Endothelial cell of umbilical vein (primary cell): Measurements from ENCODE around the gene ARF5. TPM values are rescaled to one million over a fixed set of nuclear protein-coding genes. Genes with fewer than 3 reads are reported as not detected.

Experiments used
- BruUV-seq: library from RNA; stranded (reverse); fragments of 400-500 nt; replicated peaks from 2 replicates; lab custom pipeline; 2021; lab: Mats Ljungman, UMichigan
- CTCF ChIA-PET: fragments of 300-600, 350-600 bp; sonication (Branson Sonifier 250); formaldehyde crosslinking; loops from one replicate; lab custom pipeline; 2021; ENCODE audit warnings: antibody characterized with exemption, inconsistent platforms; lab: Charles Lee
- POLR2A ChIA-PET: fragments of 300-600, 350-600 bp; sonication (Branson Sonifier 250); formaldehyde crosslinking; loops from one replicate; lab custom pipeline; 2021; ENCODE audit warnings: antibody characterized with exemption, inconsistent platforms; lab: Charles Lee
- DNase-seq: peaks from one replicate; pipeline ENCODE4 v3.0.0-alpha.2; 2011; ENCODE audit warnings: low read depth, low spot score
- FAIRE-seq: peaks from 2 replicates; lab custom pipeline; 2011; peaks lifted over from hg19 to GRCh38; lab: Jason Lieb, UNC
- H2AFZ ChIP-seq: 2 replicates; pipeline ENCODE4 v1.6.0; 2012; ENCODE audit warnings: low read depth, low read length, control low read depth, inconsistent platforms
- H3K27ac ChIP-seq: 2 replicates; pipeline ENCODE4 v1.5.1; 2011; ENCODE audit warnings: low read depth, mild to moderate bottlenecking, control low read depth, low read length, moderate library complexity; ENCODE audit not compliant: insufficient read depth
- H3K27me3 ChIP-seq, 2 experiments: 2 replicates each; pipeline versions ENCODE4 v1.6.0 to v1.6.1; 2011; ENCODE audit warnings: low read length in 2 of 2, mixed read lengths in 1 of 2; ENCODE audit not compliant: control insufficient read depth in 2 of 2, insufficient read depth in 2 of 2
- H3K36me3 ChIP-seq, 2 experiments: 2 replicates in 1 of 2; 3 replicates in 1 of 2; pipeline ENCODE4 v1.5.1; 2011; ENCODE audit warnings: low read length in 2 of 2, mild to moderate bottlenecking in 1 of 2, moderate library complexity in 1 of 2; ENCODE audit not compliant: control insufficient read depth in 2 of 2, insufficient read depth in 2 of 2; ENCODE audit errors: extremely low read depth in 1 of 2
- H3K4me1 ChIP-seq: 3 replicates; pipeline ENCODE4 v1.5.1; 2011; ENCODE audit warnings: mild to moderate bottlenecking, low read length; ENCODE audit not compliant: control insufficient read depth, insufficient read depth; ENCODE audit errors: extremely low read depth
- H3K4me2 ChIP-seq: 2 replicates; pipeline ENCODE4 v1.6.1; 2011; ENCODE audit warnings: low read length, control low read depth, mixed read lengths; ENCODE audit not compliant: insufficient read depth
- H3K4me3 ChIP-seq, 3 experiments: fragments of 200-600 bp in 1 of 3; sonication (generic), shearing (Covaris generic) in 1 of 3; replicated peaks in 1 of 3; 2 replicates each; pipeline ENCODE4 v1.5.1; 2011 to 2016; ENCODE audit warnings: control low read depth in 3 of 3, low read length in 3 of 3, mild to moderate bottlenecking in 2 of 3, inconsistent platforms in 1 of 3, low read depth in 1 of 3, moderate library complexity in 1 of 3; ENCODE audit not compliant: insufficient read depth in 1 of 3
- H3K79me2 ChIP-seq: 2 replicates; pipeline ENCODE4 v1.6.0; 2012; ENCODE audit warnings: low read length, inconsistent platforms; ENCODE audit not compliant: control insufficient read depth, insufficient read depth
- H3K9ac ChIP-seq: replicated peaks from 2 replicates; pipeline ENCODE3; 2011; ENCODE audit warnings: low read length, control low read depth; ENCODE audit not compliant: insufficient read depth; ENCODE audit errors: extremely low read depth
- H3K9me1 ChIP-seq: replicated peaks from 3 replicates; pipeline ENCODE4 v1.6.0; 2011; ENCODE audit warnings: mild to moderate bottlenecking, low read length; ENCODE audit not compliant: control insufficient read depth, insufficient read depth; ENCODE audit errors: extremely low read depth
- H3K9me3 ChIP-seq: replicated peaks from 2 replicates; pipeline ENCODE4 v1.5.1; 2012; ENCODE audit warnings: low read length, inconsistent platforms; ENCODE audit not compliant: control insufficient read depth, insufficient read depth
- H4K20me1 ChIP-seq: replicated peaks from 2 replicates; pipeline ENCODE3; 2011; ENCODE audit warnings: mild to moderate bottlenecking, low read length; ENCODE audit not compliant: control insufficient read depth, insufficient read depth; ENCODE audit errors: extremely low read depth
- CTCF ChIP-seq, 2 donors: IDR thresholded peaks; 1 replicate in 1 of 2; 2 replicates in 1 of 2; pipeline ENCODE4 v1.5.1; 2011; ENCODE audit warnings: low read length in 2 of 2, mild to moderate bottlenecking in 2 of 2, moderate library complexity in 2 of 2, control low read depth in 1 of 2, inconsistent platforms in 1 of 2, low read depth in 1 of 2; ENCODE audit not compliant: insufficient read depth in 1 of 2; ENCODE audit errors: extremely low read depth in 1 of 2
- EZH2 ChIP-seq: IDR thresholded peaks from 2 replicates; pipeline ENCODE4 v1.6.1; 2012; ENCODE audit warnings: borderline replicate concordance, low read depth, mild to moderate bottlenecking, moderate library complexity, low read length, inconsistent platforms; ENCODE audit not compliant: severe bottlenecking
- FOS ChIP-seq: IDR thresholded peaks from 2 replicates; pipeline ENCODE4 v1.6.1; 2011; ENCODE audit warnings: mild to moderate bottlenecking, low read length, moderate library complexity, borderline replicate concordance; ENCODE audit not compliant: insufficient read depth
- GATA2 ChIP-seq: IDR thresholded peaks from 2 replicates; pipeline ENCODE4 v1.7.0; 2011; ENCODE audit warnings: low read depth, mild to moderate bottlenecking, moderate library complexity, mixed read lengths, low read length; ENCODE audit not compliant: insufficient read length, insufficient read depth
- JUN ChIP-seq: IDR thresholded peaks from 2 replicates; pipeline ENCODE4 v1.6.1; 2011; ENCODE audit warnings: borderline replicate concordance, low read depth; ENCODE audit not compliant: insufficient read length, insufficient read depth
- MYC ChIP-seq: IDR thresholded peaks from one replicate; pipeline ENCODE4 v1.6.1; 2011; ENCODE audit warnings: mild to moderate bottlenecking, low read depth, low read length
- POLR2A ChIP-seq: IDR thresholded peaks from 2 replicates; pipeline ENCODE4 v1.6.1; 2012; ENCODE audit warnings: low read depth, mild to moderate bottlenecking, control low read depth, low read length
- POLR2AphosphoS5 ChIP-seq: IDR thresholded peaks from 2 replicates; pipeline ENCODE4 v1.6.1; 2012; ENCODE audit warnings: low read depth, mild to moderate bottlenecking, control low read depth, low read length, moderate library complexity; ENCODE audit not compliant: insufficient read depth
- dilution Hi-C: fragments of 300-500 bp; cut with MboI; formaldehyde crosslinking; loops from one replicate; pipeline ENCODE4 v1.15.0; 2019; ENCODE audit warnings: low sequenced_read_pairs; ENCODE audit not compliant: extremely low pct_ligation_motif_present
- intact Hi-C: fragments of 100-400 bp; cut with micrococcal nuclease; formaldehyde crosslinking; loops from one replicate; pipeline ENCODE4 v1.10.0; 2022
- polyA plus RNA-seq, 4 experiments: library from polyadenylated mRNA; depleted of rRNA in 3 of 4; stranded (reverse) in 3 of 4; unstranded in 1 of 4; fragments of >200 nt; gene quantifications; 2 replicates each; pipeline versions ENCODE4 v1.2.1 to v1.2.3, GENCODE V29; 2011 to 2012; ENCODE audit warnings: missing spikeins in 1 of 4
- total RNA-seq: library from RNA; stranded (reverse); gene quantifications from 2 replicates; pipeline ENCODE4 v1.2.3, GENCODE V29; 2021
- TF ChIP-seq, protein P1 (sequence below): IDR thresholded peaks from 2 replicates; pipeline ENCODE4 v1.6.1; 2011; ENCODE audit not compliant: insufficient read depth, insufficient read length

Gene ARF5
- total and polyA plus RNA-seq, 2 donors (not counting 3 experiments of a cell fraction or from before 2014, with no cell fraction given), result 122 to 428 TPM

GRCh38 chr7:127557803-127558202 is 30.4 kb upstream of the ARF5 start:
- Histone ChIP-seq H2AFZ (no peak overlapping the region), H3K79me2 (no peaks in the 10 kb centered on the region), H3K27ac (no peak overlapping the region), H3K9me3 (no peaks in the 10 kb centered on the region), H3K4me1 (no peaks in the 10 kb centered on the region), H3K27me3 (peaks cover 0 to 1% of the 10 kb centered on the region in 2 experiments), H3K4me3 (no peak overlapping the region), H3K9ac (no peak overlapping the region), H3K36me3 (no peaks in the 10 kb centered on the region), H3K9me1 (no peaks in the 10 kb centered on the region), H3K4me2 (no peak overlapping the region), H4K20me1 (no peaks in the 10 kb centered on the region)
- TF ChIP-seq, protein P1, sequence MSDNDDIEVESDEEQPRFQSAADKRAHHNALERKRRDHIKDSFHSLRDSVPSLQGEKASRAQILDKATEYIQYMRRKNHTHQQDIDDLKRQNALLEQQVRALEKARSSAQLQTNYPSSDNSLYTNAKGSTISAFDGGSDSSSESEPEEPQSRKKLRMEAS, result no peak
- TF ChIP-seq POLR2AphosphoS5, result no peak
- TF ChIP-seq JUN, result no peak
- TF ChIP-seq GATA2, result no peak
- TF ChIP-seq POLR2A, result no peak
- no peak for TF ChIP-seq CTCF (IDR thresholded peaks at IDR 0.05; ENCODE audit: extremely low read depth in 1 of 2, insufficient read depth in 1 of 2, low read depth in 1 of 2, low read length in 2 of 2)
- TF ChIP-seq MYC, result no peak
- no peak for TF ChIP-seq FOS
- no peak for TF ChIP-seq EZH2
- ChIA-PET CTCF (interaction anchor here (1.0 kb wide), 1 partner anchor 652 kb away, joined by 7 read pairs; no protein-coding TSS in a partner anchor), POLR2A (no interaction called here)
- dilution Hi-C loops, result no loop called here
- no peak for FAIRE-seq
- intact Hi-C loops, result no loop called here
- no TSS peak for BruUV-seq
- no peak for DNase-seq
